ENCODE data around the gene UBFD1. TPM values are rescaled to one million over a fixed set of nuclear protein-coding genes. Genes with fewer than 3 reads are reported as not detected.

Gene UBFD1
- total and polyA plus RNA-seq, 2 experiments from 2014 or later, result 48.6 to 107 TPM

- peaks cover 3% of the 10 kb centered on the region for H3K4me1 ChIP-seq (ENCODE audit: insufficient read depth)
- no peak overlapping the region for H3K27ac ChIP-seq
- no peaks in the 10 kb centered on the region for H3K9me3 ChIP-seq (ENCODE audit: low read depth)
- no peaks in the 10 kb centered on the region for H3K9me2 ChIP-seq (replicated peaks; ENCODE audit: insufficient read depth)
- TF ChIP-seq EZH2 (IDR thresholded peaks at IDR 0.05; ENCODE audit: borderline replicate concordance) (no peak), EZH2phosphoT487 (IDR thresholded peaks at IDR 0.05; ENCODE audit: low read depth, severe bottlenecking, unreplicated experiment) (no peak), CTCF (IDR thresholded peaks at IDR 0.05; ENCODE audit: poor library complexity) (no peak)
- 94% methylated on average over 13 of the region's 14 CpGs for WGBS (ENCODE audit: low lambda C conversion rate, missing lambda C conversion rate)
- H3K4me2 ChIP-seq, result no peak overlapping the region
- H4K20me1 ChIP-seq (ENCODE audit: insufficient read depth, poor library complexity, severe bottlenecking), result no peaks in the 10 kb centered on the region
- no peak for DNase-seq (ENCODE audit: low spot score)
- no peaks in the 10 kb centered on the region for H3K79me2 ChIP-seq
- H3K27me3 ChIP-seq, result no peaks in the 10 kb centered on the region
- H3K4me3 ChIP-seq, result no peak overlapping the region
- H3K36me3 ChIP-seq (replicated peaks; ENCODE audit: insufficient read depth, low read depth), result no peaks in the 10 kb centered on the region
- H2AFZ ChIP-seq, result no peak overlapping the region
Observed at GRCh38 chr16:23544436-23544835, 13.1 kb upstream of the UBFD1 start.

GRCh38 chr16:23549938-23550337, 7.6 kb upstream of the UBFD1 start:
- Histone ChIP-seq H3K9me2 (replicated peaks; ENCODE audit: insufficient read depth) (no peaks in the 10 kb centered on the region), H2AFZ (no peak overlapping the region), H3K27me3 (no peaks in the 10 kb centered on the region), H3K4me1 (ENCODE audit: insufficient read depth) (no peaks in the 10 kb centered on the region), H3K36me3 (replicated peaks; ENCODE audit: insufficient read depth, low read depth) (no peaks in the 10 kb centered on the region), H3K4me3 (no peak overlapping the region), H3K4me2 (no peak overlapping the region), H3K79me2 (no peaks in the 10 kb centered on the region), H3K27ac (no peak overlapping the region), H3K9me3 (ENCODE audit: low read depth) (no peaks in the 10 kb centered on the region), H4K20me1 (ENCODE audit: insufficient read depth, poor library complexity, severe bottlenecking) (no peaks in the 10 kb centered on the region)
- TF ChIP-seq EZH2 (IDR thresholded peaks at IDR 0.05; ENCODE audit: borderline replicate concordance) (no peak), CTCF (IDR thresholded peaks at IDR 0.05; ENCODE audit: poor library complexity) (no peak), EZH2phosphoT487 (IDR thresholded peaks at IDR 0.05; ENCODE audit: low read depth, severe bottlenecking, unreplicated experiment) (no peak)
- no peak for DNase-seq (ENCODE audit: low spot score)
- WGBS (ENCODE audit: low lambda C conversion rate, missing lambda C conversion rate), result 96% methylated on average over 5 of the region's 5 CpGs

GRCh38 chr16:23552161-23552560, 5.4 kb upstream of the UBFD1 start:
- H3K9me2 ChIP-seq (replicated peaks; ENCODE audit: insufficient read depth), result no peaks in the 10 kb centered on the region
- peak; percentile 24 for DNase-seq (ENCODE audit: low spot score)
- H3K4me2 ChIP-seq, result no peak overlapping the region
- no peaks in the 10 kb centered on the region for H3K27me3 ChIP-seq
- no peak overlapping the region for H3K4me3 ChIP-seq
- peaks cover 10% of the 10 kb centered on the region for H3K79me2 ChIP-seq
- no peaks in the 10 kb centered on the region for H4K20me1 ChIP-seq (ENCODE audit: insufficient read depth, poor library complexity, severe bottlenecking)
- H3K9me3 ChIP-seq (ENCODE audit: low read depth), result no peaks in the 10 kb centered on the region
- 55% methylated on average over 6 of the region's 6 CpGs for WGBS (ENCODE audit: low lambda C conversion rate, missing lambda C conversion rate)
- H3K27ac ChIP-seq, result peak overlapping the region; percentile 16
- H3K4me1 ChIP-seq (ENCODE audit: insufficient read depth), result peaks cover 7% of the 10 kb centered on the region
- no peaks in the 10 kb centered on the region for H3K36me3 ChIP-seq (replicated peaks; ENCODE audit: insufficient read depth, low read depth)
- no peak overlapping the region for H2AFZ ChIP-seq
- TF ChIP-seq EZH2 (IDR thresholded peaks at IDR 0.05; ENCODE audit: borderline replicate concordance) (no peak), CTCF (IDR thresholded peaks at IDR 0.05; ENCODE audit: poor library complexity) (no peak), EZH2phosphoT487 (IDR thresholded peaks at IDR 0.05; ENCODE audit: low read depth, severe bottlenecking, unreplicated experiment) (no peak)

- Histone ChIP-seq H4K20me1 (ENCODE audit: insufficient read depth, poor library complexity, severe bottlenecking) (no peaks in the 10 kb centered on the region), H3K9me3 (ENCODE audit: low read depth) (no peaks in the 10 kb centered on the region), H3K4me2 (no peak overlapping the region), H3K4me3 (no peak overlapping the region), H3K4me1 (ENCODE audit: insufficient read depth) (peaks cover 20% of the 10 kb centered on the region), H3K9me2 (replicated peaks; ENCODE audit: insufficient read depth) (no peaks in the 10 kb centered on the region), H3K79me2 (peaks cover 28% of the 10 kb centered on the region), H3K27me3 (no peaks in the 10 kb centered on the region), H3K27ac (no peak overlapping the region), H2AFZ (no peak overlapping the region), H3K36me3 (replicated peaks; ENCODE audit: insufficient read depth, low read depth) (no peaks in the 10 kb centered on the region)
- DNase-seq (ENCODE audit: low spot score), result no peak
- 94% methylated on average over 3 of the region's 3 CpGs for WGBS (ENCODE audit: low lambda C conversion rate, missing lambda C conversion rate)
- TF ChIP-seq EZH2 (IDR thresholded peaks at IDR 0.05; ENCODE audit: borderline replicate concordance) (no peak), CTCF (IDR thresholded peaks at IDR 0.05; ENCODE audit: poor library complexity) (no peak), EZH2phosphoT487 (IDR thresholded peaks at IDR 0.05; ENCODE audit: low read depth, severe bottlenecking, unreplicated experiment) (no peak)
Observed at GRCh38 chr16:23554536-23554935, 3.0 kb upstream of the UBFD1 start.

Measured in hepatocyte (in vitro differentiated cells).